Activated T-cell treated with anti-CD3 and anti-CD28 coated beads, Interleukin-2, amount 50 U/mL, for 4 hours (primary cell): ENCODE measurements around the gene MRPL36. TPM values are rescaled to one million over a fixed set of nuclear protein-coding genes. Genes with fewer than 3 reads are reported as not detected.
"Not testable (repeated sequence)": the region's sequence is repeated elsewhere in the genome, so short reads cannot be mapped to it uniquely, and the experiment has no call there.

Experiments used
- ATAC-seq, 2 donors: fragments of 200-7000 bp; cut with Tn5 transposase; one replicate each; pipeline ENCODE4 v1.10.0; 2021
- DNase-seq: peaks from one replicate; pipeline ENCODE4 v3.0.0-alpha.2; 2020
- H3K27me3 Mint-ChIP-seq: one replicate; pipeline ENCODE4 v1.8.0; 2021; ENCODE audit warnings: low read depth, mixed read lengths
- H3K36me3 Mint-ChIP-seq: one replicate; pipeline ENCODE4 v1.8.0; 2022; ENCODE audit warnings: mixed read lengths; ENCODE audit not compliant: insufficient read depth
- H3K4me1 Mint-ChIP-seq: one replicate; pipeline ENCODE4 v1.8.0; 2021; ENCODE audit warnings: low read depth, mixed read lengths
- H3K4me3 Mint-ChIP-seq: one replicate; pipeline ENCODE4 v1.8.0; 2021; ENCODE audit warnings: mild to moderate bottlenecking, moderate library complexity, mixed read lengths
- H3K9me3 Mint-ChIP-seq: one replicate; pipeline ENCODE4 v1.8.0; 2021; ENCODE audit warnings: mixed read lengths
- total RNA-seq, 3 donors: library from RNA; stranded (reverse); gene quantifications; one replicate each; pipeline ENCODE4 v1.2.1, GENCODE V29; 2021

The MRPL36 gene
- total RNA-seq, 3 donors from 2014 or later = 72.8 to 85.9 (median 77.8) TPM

DNA sequence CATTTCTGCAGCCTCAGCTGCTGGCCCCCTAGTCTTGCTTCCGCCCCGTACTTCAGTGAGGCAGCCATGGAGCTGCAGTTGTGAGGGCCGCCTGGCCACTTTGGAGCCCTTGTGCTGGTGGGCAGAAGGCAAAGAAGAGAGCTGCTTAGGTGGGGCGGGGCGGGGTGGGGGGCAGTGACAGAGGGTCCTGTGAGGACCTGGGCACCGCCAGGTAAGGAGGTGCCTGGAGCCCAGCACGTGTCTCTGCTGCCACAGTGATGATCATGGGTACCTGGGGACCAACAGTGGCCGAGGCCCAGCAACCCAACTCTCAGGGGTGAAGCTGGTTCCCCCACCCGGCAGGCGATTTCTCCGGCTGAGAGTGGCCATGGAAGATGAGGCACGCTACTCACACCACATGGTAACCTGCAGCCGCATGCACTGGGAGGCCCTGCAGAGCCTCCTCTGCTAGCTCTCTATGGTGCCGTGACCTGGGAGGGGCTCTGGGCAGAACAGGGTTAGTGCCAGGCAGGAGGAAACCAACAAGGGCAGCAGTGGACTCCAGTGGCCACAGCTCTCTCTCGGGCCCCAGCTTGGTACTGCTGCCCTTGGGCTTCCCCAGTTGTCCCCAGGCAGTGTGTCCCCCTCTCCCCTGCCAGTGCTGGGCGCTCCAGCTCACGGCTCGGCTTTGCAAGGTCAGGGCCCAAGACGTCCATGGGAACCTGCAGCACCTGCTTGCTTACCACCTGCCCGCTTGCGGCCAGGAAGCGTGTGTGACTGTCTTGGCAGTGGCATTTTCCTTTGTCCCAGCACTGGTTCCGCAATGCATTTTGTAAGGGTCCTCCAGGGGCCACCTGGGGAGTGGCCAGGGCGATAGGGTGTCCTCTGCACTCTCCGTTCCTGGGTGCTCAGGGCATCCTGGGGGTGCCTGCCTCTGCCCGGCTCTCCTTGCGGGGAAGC lies 25.5 kb upstream of the MRPL36 start:
- DNase-seq = no peak
- Mint-ChIP-seq H3K4me3 (no peak overlapping the region), H3K4me1 (no peaks in the 10 kb centered on the region), H3K27me3 (no peaks in the 10 kb centered on the region), H3K36me3 (peaks cover 16% of the 10 kb centered on the region), H3K9me3 (no peaks in the 10 kb centered on the region)
- no peak for ATAC-seq

DNA sequence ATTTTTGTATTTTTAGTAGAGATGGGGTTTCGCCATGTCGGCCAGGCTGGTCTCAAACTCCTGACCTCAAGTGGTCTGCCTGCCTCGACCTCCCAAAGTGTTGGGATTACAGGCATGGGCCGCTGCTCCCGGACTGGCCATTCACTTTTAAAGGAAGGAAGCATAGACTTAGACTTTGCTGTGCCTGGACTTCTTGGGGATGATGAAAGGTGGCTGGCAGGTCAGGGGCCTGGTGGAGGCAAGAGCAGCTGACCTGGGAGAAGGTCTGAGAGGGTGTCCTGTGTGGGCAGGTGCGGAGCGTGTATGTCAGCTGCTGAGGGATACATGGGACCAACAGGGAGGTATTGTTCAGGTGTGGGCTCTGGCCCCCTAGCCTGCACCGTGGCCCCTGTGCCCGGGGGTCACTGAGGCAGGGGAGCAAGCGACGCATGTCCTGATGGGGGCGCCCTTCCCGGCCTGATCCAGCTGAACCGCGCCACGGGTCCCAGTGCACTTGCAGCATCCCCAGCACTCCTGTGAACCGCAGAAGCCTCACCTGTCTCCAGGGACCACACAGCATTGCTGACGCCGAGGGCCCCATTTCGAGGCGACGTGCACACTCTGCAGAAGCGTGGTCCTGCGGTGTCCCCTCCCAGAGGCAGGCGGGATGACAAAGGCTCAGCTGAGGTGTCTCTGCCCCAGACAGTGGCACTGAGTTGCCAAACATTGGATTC lies 24.6 kb upstream of the MRPL36 start:
- Mint-ChIP-seq H3K4me3 (no peak overlapping the region), H3K9me3 (no peaks in the 10 kb centered on the region), H3K27me3 (no peaks in the 10 kb centered on the region), H3K36me3 (peaks cover 16% of the 10 kb centered on the region), H3K4me1 (no peaks in the 10 kb centered on the region)
- ATAC-seq = no peak
- no peak for DNase-seq

GRCh38 chr5:1823381-1824034 lies 23.9 kb upstream of the MRPL36 start:
- no peak for ATAC-seq
- no peaks in the 10 kb centered on the region for H3K4me1 Mint-ChIP-seq
- no peak overlapping the region for H3K4me3 Mint-ChIP-seq
- no peak for DNase-seq
- H3K36me3 Mint-ChIP-seq = peaks cover 17% of the 10 kb centered on the region
- no peaks in the 10 kb centered on the region for H3K9me3 Mint-ChIP-seq
- H3K27me3 Mint-ChIP-seq = no peaks in the 10 kb centered on the region

DNA sequence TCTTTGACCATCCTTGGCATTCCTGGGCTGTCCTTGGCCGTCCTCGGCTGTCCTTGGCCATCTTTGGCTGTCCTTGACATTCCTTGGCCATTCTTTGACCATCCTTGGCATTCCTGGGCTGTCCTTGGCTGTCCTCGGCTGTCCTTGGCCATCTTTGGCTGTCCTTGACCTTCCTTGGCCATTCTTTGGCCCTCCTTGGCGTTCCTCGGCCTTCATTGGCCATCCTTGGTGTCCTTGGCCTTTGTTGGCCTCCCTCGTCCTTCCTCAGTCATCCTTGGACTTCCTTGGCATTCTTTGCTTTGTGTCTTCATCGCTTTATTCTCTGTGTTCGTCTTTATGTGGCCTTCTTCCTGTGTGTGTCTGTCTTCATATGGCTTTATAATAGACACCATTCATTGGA lies 22.2 kb upstream of the MRPL36 start:
- H3K9me3 Mint-ChIP-seq = no peaks in the 10 kb centered on the region
- peaks cover 29% of the 10 kb centered on the region for H3K36me3 Mint-ChIP-seq
- H3K4me1 Mint-ChIP-seq = no peaks in the 10 kb centered on the region
- ATAC-seq (no peak), DNase-seq (no peak)
- H3K4me3 Mint-ChIP-seq = no peak overlapping the region
- no peaks in the 10 kb centered on the region for H3K27me3 Mint-ChIP-seq

GRCh38 chr5:1820926-1821325 lies 21.3 kb upstream of the MRPL36 start:
- peaks cover 35% of the 10 kb centered on the region for H3K36me3 Mint-ChIP-seq
- H3K27me3 Mint-ChIP-seq = no peaks in the 10 kb centered on the region
- H3K9me3 Mint-ChIP-seq = no peaks in the 10 kb centered on the region
- DNase-seq (no peak), ATAC-seq (no peak)
- H3K4me3 Mint-ChIP-seq = no peak overlapping the region
- no peaks in the 10 kb centered on the region for H3K4me1 Mint-ChIP-seq

- Mint-ChIP-seq H3K27me3 (no peaks in the 10 kb centered on the region), H3K4me1 (no peaks in the 10 kb centered on the region)
Observed at GRCh38 chr5:1820381-1820780, 20.7 kb upstream of the MRPL36 start.

GRCh38 chr5:1819458-1819857 lies 19.8 kb upstream of the MRPL36 start:
- H3K27me3 Mint-ChIP-seq = no peaks in the 10 kb centered on the region

More at GRCh38 chr5:1820381-1820780, 20.7 kb upstream of the MRPL36 start:
- DNase-seq = no peak
- ATAC-seq = no peak
- H3K9me3 Mint-ChIP-seq = no peaks in the 10 kb centered on the region
- peaks cover 39% of the 10 kb centered on the region for H3K36me3 Mint-ChIP-seq
- no peak overlapping the region for H3K4me3 Mint-ChIP-seq

GRCh38 chr5:1818784-1819183 lies 19.1 kb upstream of the MRPL36 start:
- DNase-seq = no peak
- no peak overlapping the region for H3K4me3 Mint-ChIP-seq
- peaks cover 48% of the 10 kb centered on the region for H3K36me3 Mint-ChIP-seq
- H3K4me1 Mint-ChIP-seq = no peaks in the 10 kb centered on the region
- H3K9me3 Mint-ChIP-seq = no peaks in the 10 kb centered on the region
- ATAC-seq = no peak
- H3K27me3 Mint-ChIP-seq = no peaks in the 10 kb centered on the region

More at GRCh38 chr5:1819458-1819857, 19.8 kb upstream of the MRPL36 start:
- Mint-ChIP-seq H3K9me3 (no peaks in the 10 kb centered on the region), H3K36me3 (peaks cover 43% of the 10 kb centered on the region), H3K4me3 (no peak overlapping the region), H3K4me1 (no peaks in the 10 kb centered on the region)
- ATAC-seq (no peak), DNase-seq (no peak)

DNA sequence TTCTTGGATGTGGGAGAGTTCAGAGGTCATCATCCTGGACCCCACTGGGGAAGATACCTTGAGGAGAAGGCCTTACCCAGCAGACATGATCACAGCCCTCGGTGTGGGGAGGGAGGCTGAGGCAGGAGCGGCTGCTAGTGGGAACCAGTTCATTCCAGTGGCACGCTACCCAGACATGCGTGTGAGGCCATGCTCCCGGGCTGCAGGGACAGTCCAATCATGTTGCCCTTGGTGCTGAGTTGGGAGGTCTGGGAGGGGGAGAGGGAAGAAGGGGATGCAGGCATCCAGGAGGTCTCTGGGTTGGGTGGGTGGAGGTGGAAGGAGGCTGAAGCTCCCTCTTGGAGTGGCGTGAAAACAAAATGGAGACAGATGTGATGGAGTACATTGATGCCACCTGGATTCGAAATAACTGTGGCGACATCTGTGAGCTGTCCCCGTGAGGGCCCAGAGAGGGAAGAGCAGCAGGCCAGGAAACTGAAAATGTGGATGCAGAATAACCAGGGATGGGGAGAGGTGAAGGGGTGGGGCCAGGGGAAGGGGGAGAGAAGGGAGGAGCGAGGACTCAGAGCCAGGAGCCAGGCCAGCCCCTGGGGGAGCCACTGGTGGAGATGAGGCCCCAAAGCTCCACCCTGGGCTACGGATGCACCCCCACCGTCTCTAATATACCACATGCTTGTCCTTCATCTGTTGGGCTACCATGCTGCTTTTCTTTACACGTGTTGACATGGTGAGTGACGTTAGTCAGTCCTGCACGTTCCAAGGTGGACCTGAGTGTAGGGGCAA lies 17.8 kb upstream of the MRPL36 start:
- DNase-seq = no peak
- no peaks in the 10 kb centered on the region for H3K27me3 Mint-ChIP-seq
- H3K9me3 Mint-ChIP-seq = no peaks in the 10 kb centered on the region
- ATAC-seq = no peak
- H3K4me1 Mint-ChIP-seq = no peaks in the 10 kb centered on the region
- H3K4me3 Mint-ChIP-seq = no peak overlapping the region
- H3K36me3 Mint-ChIP-seq = peaks cover 50% of the 10 kb centered on the region

DNA sequence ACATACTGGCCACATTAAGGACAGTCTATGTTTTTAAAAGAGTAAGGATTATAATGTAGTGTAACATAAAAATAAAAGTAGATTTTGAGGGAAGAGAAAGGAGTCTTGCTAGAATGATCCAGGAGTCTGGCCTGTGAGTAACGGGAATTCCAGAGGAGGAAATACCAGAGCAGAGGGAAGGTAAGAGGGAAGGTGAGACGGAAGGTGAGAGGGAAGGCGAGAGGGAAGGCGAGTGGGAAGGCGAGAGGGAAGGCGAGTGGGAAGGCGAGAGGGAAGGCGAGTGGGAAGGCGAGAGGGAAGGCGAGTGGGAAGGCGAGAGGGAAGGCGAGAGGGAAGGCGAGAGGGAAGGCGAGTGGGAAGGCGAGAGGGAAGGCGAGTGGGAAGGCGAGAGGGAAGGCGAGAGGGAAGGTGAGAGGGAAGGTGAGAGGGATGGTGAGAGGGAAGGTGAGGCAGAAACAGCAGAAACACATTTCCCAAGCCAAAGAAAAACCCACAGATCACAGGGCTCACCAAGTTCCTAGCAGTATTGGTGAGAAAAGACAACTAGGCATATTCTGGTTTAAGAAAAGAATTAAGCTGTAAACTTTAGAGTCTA lies 17.0 kb upstream of the MRPL36 start:
- H3K4me1 Mint-ChIP-seq, ATAC-seq, H3K4me3 Mint-ChIP-seq: not testable (repeated sequence)

GRCh38 chr5:1815881-1816292 lies 16.2 kb upstream of the MRPL36 start:
- Mint-ChIP-seq H3K9me3 (no peaks in the 10 kb centered on the region), H3K4me3 (no peak overlapping the region), H3K36me3 (peaks cover 49% of the 10 kb centered on the region), H3K27me3 (no peaks in the 10 kb centered on the region), H3K4me1 (no peaks in the 10 kb centered on the region)
- no peak for DNase-seq
- ATAC-seq = no peak

More for the DNA sequence above, 17.0 kb upstream of the MRPL36 start:
- peaks cover 51% of the 10 kb centered on the region for H3K36me3 Mint-ChIP-seq
- not testable (repeated sequence) for H3K27me3 Mint-ChIP-seq, H3K9me3 Mint-ChIP-seq, DNase-seq

GRCh38 chr5:1815071-1815786 lies 15.6 kb upstream of the MRPL36 start:
- Mint-ChIP-seq H3K27me3 (no peaks in the 10 kb centered on the region), H3K4me1 (no peaks in the 10 kb centered on the region), H3K36me3 (peaks cover 46% of the 10 kb centered on the region), H3K4me3 (no peak overlapping the region), H3K9me3 (no peaks in the 10 kb centered on the region)
- ATAC-seq (no peak), DNase-seq (no peak)
